ENCODE data around the gene WWTR1.
A peak's percentile ranks its signal among the peaks of the same experiment; 100 is the strongest.

The WWTR1 gene

DNA sequence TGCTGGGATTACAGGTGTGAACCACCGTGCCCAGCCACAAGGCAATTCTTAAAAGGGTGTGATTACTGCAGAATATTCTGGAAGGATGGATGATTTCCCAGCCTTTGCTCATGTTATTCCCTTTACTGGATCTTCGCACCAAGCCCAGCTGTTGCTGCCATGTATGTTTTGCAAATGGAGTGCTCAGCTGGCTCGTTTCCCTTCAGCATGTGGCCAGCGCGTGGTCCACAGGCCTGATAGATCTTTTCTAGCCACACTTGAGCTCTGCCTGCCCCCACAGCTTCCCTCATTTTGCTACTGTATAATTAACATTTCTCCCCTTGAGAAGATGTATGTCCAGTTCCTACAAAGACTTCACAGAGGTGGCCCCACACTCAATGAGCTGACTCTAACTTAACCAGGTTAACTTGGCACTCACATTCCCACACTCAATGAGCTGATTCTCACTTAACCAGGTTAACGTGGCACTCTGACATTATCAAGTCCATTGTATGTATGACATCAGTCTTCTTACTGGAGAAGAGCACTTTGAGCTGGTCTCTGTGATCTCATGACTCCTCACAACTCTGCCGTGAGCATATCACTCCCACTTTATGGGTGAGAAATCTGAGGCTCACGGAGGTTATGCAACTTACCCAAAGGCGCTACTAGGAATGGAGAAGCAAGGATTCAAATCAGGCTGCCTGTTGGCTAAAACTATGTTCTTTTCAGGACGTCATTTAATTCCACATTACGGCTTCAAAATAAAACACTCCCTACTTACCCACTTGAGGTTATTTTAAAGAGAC is 134.1 kb downstream of the WWTR1 start:
- no peak for DNase-seq

DNA sequence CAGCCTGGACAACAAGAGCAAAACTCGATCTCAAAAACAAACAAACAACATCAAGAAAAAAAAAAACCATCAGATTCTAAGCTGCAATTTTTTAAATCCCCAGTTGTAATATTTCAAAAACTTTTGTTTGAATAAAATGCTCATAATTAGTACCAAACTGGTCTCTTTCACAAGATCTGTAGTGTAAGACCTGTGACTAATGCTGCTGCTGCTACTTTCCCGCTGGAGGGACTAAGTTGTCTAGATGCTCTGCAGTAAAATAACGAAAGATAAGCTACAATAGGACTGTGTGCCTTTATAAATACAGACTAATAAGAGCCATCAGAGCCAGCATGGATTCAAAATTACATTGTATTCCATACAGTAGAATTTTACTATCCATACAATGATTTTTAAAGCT is 137.9 kb downstream of the WWTR1 start:
- DNase-seq = no peak

DNA sequence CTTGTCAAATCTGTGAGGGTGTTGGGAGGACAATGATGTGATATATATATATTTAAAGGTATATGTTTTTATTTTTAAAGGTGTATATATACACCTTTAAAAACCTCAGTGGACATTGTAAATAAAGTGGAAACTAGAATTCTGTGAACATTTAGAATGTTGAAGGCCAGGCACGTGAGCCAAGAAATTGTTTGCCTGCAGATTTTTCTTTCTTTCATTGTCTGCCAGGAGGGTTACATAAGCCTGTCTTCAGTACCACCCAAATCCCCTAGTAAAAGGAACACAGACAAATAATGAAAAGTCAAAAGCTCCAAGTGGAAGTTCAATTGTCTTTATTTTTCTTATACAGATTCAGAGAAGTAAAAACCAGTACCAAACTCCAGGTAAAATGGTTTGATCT is 140.9 kb downstream of the WWTR1 start:
- no peak for DNase-seq

DNA sequence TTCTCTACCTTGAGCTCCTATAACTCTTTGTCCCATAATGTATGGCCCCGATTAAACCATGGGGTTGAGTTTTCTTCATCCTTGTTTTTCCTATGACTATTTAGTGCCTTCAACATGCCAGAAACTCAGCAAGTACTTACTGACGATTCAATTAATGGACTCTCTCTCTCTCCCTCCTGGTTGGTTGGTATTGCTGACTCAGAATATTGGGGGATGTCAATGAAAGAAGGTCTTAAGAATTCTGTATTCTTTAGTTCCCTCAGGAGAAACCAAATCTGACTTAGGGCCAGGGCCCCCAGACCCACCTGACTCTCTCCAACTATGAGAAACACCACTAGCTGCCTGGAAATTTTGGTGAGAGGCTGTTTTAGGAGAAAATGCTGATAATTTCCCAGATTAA is 142.6 kb downstream of the WWTR1 start:
- no peak for DNase-seq

DNA sequence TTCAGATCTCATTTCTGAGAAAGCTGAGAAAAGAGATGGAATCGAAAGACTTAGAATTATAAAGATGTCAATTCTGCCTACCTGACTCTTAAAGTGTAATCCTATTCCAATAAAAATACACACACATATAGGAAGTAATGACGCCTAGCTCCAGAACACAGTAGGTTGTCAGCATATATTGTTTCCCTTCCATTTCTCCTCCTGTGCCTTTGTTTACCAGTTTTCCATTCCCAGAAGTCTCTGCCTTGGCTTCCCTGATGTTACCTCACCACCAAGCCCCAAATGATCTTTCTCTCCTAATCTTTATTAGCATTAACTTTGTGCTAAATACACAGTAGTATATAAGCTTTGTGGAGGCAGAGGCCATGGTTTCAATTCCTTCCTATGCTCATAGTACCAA is 143.4 kb downstream of the WWTR1 start:
- no peak for DNase-seq

DNA sequence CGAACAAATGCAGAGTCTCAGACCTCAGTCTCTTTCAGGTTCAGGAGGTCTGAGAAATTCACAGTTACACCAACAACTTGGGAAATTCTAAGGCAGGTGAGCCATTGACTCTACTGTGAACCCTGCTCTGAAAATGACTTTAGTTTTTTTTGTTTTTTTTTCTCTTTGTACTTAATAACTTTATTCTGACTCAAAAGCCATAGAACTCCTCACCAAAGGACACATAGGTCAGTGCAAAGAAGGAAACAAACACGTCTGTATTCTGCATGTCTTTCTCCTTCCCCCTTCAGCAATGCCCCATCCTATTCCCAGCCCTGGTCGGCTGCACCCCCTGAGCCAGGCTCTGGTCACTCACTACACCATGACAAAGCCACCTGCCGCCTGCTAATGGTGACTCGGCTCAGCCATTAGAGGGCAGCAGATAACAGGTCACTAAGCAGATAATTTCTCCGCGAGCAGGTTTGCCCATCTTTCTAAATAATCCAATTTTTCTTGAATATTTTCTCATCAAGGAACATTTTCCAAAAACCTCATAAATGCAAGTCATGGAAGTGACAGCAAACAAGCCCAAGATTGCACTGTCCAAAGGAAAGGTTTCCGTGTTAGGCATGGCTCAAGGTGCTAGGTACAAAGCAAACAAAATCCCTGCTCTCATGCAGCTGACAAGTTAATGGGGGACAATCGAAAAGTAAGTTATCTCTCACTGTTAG is 145.6 kb downstream of the WWTR1 start:
- DNase-seq = peak in 1 of 2 experiments; percentile 15

DNA sequence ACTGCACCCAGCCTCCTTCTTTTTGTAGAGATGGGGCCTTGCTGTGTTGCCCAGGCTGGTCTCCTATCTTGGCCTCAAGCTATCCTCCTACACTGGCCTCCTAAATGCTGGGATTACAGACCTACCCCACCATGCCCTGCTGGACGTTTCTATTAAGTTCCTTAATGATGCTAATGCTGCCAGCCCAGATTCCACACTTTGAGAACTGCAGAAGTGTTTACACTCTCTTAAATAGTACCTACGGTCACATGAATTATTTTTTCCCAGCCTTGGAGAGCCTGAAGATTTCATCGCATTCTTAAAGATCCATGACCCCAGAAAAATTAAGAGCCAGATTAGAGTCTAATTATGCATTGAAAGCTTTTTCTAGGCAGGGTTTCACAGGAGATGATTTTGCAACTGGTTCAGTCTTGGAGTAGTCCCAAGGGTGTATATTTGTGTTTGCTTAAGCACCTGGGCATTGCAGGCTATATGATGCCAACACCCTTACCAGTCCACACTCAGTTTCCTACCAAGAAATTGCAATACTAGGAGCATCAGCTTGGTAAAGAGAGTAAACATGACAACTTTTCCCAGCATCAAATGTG is 146.7 kb downstream of the WWTR1 start:
- DNase-seq = no peak

DNA sequence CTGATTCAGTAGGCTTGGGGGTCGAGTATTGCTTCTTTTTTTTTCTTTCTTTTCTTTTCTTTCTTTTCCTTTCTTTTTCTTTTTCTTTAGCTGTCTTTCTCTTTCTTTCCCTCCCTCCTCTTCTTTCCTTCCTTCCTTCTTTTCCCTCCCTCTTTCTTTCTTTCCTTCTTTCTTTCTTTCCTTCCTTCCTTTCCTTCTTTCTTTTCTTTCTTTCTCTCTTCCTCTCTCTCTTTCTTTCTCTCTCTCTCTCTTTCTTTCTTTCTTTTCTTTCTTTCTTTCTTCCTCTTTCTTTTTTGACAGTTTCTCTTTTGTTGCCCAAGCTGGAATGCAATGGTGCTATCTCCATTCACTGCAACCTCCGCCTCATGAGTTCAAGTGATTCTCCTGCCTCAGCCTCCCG is 147.3 kb downstream of the WWTR1 start:
- no peak for DNase-seq

DNA sequence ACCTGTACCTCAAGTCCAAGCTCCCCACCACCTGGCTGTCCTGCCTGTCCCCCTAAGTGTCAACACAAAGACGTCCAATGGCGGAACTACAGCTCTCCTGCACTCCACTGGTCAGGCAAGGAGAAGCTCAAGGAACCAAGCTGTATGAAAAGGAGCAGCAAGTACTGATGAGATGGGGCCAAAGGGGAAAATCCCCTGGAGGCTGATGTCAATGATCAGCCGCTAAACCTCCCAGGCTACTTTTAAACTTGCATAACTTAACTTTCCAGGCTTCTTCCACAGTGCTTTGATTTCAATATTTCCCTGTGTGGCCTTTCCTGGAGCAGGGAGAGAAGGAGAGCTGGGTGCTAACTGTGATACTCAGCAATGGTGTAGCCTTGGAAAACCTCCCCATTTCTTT is 148.3 kb downstream of the WWTR1 start:
- no peak for DNase-seq

DNA sequence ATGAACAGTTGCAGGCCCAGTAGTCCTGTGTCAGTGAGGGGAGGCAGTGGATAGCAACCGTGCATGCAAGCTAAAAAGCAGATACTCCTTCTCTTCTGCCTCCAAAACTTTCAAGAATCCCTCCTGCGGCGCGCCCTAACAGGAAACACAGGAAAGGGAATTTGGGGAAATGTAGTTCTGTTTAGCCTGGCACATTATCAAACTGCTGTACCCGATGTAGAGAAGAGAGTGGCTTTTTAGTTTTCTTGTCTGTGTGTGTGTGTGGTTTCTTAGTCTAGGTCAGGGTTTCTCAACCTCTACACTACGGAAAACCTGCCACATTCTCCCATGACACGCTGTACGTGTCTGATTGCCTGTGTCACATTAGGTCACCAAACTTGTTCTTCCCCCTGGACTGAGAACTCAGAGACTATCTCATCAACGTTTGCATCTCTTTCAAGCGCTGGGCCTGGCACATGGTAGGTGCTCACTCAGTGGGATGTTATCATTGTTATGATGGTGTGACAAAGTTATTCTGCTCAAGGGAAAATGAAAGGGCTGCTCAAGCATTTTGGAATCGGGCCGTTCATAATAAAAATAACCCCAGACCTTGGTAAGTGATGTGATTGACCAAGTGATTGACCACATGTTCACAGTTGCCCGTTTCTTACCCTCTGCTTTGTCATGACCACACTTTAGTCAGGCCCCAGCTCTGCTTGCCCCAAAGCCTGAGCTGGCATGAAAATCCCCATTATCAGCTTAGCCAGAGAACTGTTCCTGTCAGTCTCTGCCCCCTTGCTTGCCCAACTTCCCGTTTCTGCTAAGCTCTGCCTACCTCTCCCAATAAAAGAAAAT is 150.1 kb downstream of the WWTR1 start:
- DNase-seq = no peak

DNA sequence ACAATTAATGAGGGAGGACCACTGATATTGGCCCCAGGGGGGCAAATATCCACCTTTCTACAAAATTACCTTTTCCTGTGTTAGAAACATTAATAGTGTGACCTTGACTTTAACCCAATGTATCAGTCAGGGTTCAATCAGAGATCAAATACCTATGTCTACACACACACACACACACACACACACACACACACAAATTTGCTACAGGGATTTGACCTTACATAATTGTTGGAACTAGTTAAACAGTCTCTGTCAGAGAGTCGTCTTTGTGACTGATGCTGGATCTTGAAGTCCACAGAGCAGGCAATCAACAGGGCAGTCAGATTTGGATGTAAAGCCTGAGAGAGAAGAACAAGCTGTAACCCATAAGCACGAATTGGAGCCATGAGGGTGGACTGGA is 150.9 kb downstream of the WWTR1 start:
- no peak for DNase-seq

DNA sequence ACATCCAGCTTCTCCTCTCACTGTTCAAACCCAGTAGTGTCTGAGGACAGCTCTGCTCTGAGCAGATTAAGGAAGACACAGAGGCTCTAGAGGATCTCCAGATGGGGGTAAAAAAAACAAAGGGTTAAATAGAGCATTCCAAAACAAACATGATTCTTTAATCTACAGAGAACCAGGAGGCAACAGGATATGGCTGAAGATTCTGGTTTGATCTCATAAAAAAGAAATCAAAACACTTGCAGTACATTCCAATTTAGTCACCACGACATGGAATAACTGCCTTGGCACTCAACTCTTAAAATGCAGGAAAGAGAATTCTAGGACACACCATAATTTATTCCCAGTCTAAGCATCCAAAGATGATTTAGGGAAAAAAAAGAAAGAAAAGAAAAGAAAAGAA is 151.3 kb downstream of the WWTR1 start:
- no peak for DNase-seq

DNA sequence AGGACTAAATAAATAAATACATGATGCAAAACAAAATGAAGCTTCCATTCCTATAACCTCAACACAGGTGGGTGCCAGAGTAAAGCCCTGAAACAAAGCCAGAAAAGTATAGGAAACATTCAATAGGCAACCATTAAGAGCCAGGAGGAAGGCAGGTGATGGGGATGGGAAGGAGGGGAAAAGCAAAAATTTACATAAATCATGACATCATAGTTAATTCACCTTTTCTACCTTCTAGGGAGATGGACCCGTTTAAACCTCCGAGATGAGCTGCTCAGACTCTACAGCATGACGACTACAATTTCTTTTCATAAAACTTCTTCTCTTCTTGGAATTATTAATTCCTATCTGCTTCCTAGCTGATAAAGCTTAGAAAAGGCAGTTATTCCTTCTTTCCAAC is 155.4 kb downstream of the WWTR1 start:
- DNase-seq = no peak

DNA sequence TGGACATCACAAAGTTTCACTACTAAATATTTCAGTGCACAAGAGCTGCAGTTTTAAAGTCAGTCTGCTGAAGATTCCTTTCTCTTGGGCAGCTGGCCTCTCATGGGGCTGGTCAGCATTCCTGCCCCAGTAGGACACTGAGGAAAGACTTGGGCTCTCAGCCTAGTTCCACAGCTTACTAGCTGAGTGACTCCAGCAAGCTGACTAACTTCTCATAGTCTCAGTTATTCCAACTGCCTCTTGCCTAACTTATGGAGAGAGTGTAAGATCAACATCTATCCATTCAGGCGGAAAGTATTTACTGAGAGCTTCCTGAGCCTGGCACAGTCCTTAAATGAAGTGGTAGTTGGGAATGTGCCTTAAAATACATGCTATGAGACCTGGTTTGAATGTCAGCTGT is 156.3 kb downstream of the WWTR1 start:
- DNase-seq = no peak

DNA sequence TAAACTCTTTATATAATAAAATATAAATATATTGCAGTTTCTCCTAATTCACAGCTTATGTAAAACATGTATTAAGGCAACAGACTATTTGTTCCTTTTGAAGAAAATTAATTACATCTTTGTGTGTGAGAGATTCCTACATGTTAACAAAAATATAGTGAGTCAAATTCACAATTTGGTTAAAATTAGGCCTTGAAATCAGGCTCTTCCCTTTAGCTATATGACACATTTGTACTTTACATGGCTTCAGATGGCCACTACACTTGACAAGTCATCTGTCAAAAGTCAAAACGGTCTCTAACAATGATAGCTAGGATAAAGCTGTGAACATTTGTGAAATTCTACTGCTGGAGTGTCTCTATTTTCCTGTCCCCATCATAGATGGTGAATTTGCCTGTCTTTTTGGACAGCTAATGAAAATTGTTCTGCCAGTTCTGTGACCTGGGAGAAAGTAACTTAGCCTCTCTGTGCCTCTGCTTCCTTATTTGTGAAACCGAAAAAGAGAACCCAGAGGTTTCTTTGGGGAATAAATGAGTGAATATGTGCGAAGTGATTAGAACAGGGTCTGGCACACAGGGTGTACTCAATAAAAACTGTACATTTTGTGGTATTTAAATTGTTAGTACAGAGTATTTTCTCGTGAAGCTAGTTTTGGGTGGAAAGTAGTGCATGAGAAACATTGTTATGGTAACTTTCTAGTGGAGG is 159.7 kb downstream of the WWTR1 start:
- DNase-seq = no peak

DNA sequence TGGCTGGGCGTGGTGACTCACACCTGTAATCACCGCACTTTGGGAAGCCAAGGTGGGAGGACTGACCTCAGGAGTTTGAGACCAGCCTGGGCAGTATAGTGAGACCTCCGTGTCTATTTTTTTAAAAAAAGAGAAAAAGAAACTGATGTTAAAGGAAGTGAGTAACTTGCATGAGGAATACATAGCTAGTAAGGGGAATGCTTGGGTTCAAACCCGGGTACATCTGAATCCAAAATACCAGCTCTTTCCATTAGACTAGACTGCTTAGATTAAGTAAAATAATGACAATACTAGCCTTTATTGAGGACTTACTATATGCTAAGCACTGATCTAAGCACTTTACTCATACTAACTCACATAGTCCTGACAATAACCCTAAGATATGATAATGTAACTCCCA is 160.9 kb downstream of the WWTR1 start:
- DNase-seq = no peak

DNA sequence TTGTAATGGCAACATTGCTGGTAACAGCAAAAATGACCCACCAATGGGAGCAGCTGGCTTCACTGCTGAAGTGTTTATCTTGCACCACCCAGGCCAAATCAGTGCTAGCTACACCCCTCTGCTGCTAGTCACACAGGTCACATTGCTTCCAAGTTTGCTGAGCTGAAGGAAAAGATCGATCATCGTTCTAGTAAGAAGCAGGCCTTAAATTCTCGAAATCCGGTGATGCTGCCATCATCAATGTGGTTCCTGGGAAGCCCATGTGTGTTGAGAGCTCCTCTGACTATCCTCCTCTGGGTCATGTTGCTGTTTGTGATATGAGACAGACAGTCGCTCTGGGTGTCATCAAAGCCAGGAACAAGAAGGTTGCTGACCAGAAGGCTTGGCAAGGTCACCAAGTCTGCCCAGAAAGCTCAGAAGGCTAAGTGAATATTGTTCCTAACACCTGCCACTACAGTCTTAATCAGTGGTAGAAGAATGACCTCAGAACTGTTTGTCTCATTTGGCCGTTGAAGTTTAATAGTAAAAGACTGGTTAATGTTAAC is 162.2 kb downstream of the WWTR1 start:
- DNase-seq = no peak

DNA sequence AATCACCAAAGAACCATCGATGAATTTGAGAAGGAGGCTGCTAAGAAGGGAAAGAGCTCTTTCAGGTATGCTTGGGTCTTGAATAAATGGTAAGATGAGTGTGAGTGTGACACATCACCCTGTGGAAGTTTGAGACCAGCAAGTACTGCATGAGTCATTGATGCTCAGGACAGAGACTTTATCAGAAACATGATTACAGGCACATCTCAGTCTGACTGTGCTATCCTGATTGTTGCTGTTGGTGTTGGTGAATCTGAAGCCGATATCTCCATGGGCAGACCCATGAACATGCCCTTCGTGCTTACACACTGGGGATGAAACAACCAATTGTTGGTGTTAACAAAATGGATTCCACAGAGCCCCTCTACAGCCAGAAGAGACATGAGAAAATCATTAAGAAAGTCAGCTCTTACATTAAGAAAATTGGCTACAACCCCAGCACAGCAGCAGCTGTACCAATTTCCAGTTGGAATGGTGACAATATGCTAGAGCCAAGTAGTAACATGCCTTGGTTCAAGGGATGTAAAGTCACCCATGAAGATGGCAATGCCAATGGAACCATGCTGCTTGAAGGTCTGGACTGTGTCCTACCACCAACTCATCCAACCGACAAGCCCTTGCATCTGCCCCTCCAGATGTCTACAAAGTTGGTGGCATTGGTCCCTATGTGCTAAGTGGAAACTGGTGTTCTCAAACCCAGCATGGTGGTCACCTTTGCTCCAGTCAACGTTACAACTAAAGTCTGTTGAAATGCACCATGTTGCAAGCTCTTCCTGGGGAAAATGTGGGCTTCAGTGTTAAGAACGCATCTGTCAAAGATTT is 162.9 kb downstream of the WWTR1 start:
- DNase-seq = no peak

DNA sequence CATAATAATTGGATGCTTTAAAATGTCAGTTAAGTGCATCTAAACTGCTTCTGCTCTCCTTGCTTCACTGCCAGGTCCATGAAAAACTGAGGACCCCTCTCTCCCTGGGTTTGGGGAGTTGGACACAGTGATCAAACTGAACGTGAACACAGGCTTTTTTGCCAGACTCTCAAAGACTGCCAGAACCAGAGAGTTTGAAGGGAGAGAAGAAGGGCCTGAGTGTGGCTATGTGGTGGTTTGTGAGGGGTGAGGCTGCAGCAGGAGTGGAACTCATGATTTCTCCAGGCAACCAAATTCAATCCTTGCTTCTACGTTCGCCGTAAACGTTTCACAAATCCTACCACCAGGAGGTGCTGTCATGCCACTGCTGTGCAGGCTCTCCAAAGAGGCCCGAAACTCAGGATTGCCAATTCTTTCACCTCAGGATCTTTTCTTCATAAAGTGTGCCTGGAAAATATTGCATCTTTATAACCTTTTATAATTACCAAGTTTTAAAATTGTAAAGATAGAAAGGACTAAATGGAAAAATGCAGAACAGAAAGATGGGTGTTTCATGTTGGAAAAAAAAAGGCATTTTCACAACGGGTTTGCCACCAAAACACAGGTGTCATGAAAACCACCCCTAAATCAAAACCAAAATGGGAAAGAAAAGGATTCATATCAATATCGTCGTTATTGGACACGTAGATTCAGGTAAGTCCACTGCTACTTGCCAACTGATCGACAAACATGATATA is 163.6 kb downstream of the WWTR1 start:
- peak in 1 of 2 experiments; percentile 12 for DNase-seq

DNA sequence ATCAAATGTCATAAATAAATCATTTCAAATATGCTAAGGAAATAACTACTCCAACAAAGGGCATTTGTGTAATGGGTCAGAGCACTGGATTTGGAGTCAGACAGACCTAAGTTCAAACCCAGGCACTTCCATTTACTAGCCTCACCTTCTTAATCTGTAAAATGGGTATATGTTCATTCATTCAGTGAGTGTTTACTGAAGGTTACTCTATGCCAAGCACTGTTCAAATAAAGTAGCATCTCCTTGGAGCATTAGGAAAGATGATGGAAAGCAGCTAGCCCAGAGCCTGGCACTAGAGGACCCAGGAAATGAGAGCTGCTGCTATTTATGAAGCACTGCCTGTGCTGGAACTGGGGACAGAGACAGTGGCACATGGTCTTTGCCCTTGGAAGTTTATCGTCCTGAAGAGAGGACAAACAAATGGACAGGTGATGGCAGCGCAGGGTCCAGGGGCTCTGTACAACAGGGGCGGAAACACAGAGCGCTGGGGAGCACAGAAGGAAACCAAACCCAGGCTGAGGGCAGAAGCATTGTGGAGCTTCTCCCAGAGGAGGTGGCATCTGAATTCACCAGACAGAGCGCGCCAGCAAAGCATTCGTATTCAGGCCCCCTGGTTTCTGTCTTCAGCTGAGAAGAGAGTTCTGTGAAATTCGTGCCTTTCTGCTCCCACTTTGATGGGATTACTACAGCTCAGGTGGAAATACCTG is 164.4 kb downstream of the WWTR1 start:
- DNase-seq = no peak
